GM23338 (cell line): Measurements from ENCODE around the gene ULK3. TPM values are rescaled to one million over a fixed set of nuclear protein-coding genes. Genes with fewer than 3 reads are reported as not detected.

Experiments
- ATAC-seq: fragments of 200-7000 bp; cut with Tn5 transposase; 3 replicates; pipeline ENCODE4 v1.9.1; 2020
- DNase-seq: peaks from one replicate; pipeline ENCODE4 v3.0.0-alpha.2; 2015; ENCODE audit warnings: low spot score
- H2AFZ ChIP-seq: fragments of 200-600 bp; sonication (generic); 2 replicates; pipeline ENCODE4 v1.8.0; 2016; ENCODE audit warnings: antibody characterized with exemption, mild to moderate bottlenecking, moderate library complexity
- H3F3A ChIP-seq: fragments of 200-600 bp; sonication (generic); replicated peaks from 2 replicates; pipeline ENCODE4 v1.8.0; 2017; ENCODE audit warnings: antibody characterized with exemption, mixed run types, low read depth
- H3K27ac ChIP-seq: fragments of 200-600 bp; sonication (generic); 2 replicates; pipeline ENCODE4 v1.6.1; 2016; ENCODE audit warnings: low read depth
- H3K27me3 ChIP-seq: fragments of 200-600 bp; sonication (generic); 2 replicates; pipeline ENCODE4 v1.8.0; 2016; ENCODE audit warnings: mild to moderate bottlenecking, mixed run types, moderate library complexity; ENCODE audit not compliant: insufficient read depth
- H3K36me3 ChIP-seq: fragments of 200-600 bp; sonication (generic); 2 replicates; pipeline ENCODE4 v1.8.0; 2016; ENCODE audit warnings: mild to moderate bottlenecking; ENCODE audit not compliant: insufficient read depth
- H3K4me1 ChIP-seq: fragments of 200-600 bp; sonication (generic); 2 replicates; pipeline ENCODE4 v1.8.0; 2016; ENCODE audit warnings: mild to moderate bottlenecking, moderate library complexity; ENCODE audit not compliant: insufficient read depth
- H3K4me2 ChIP-seq: fragments of 200-600 bp; sonication (generic); 2 replicates; pipeline ENCODE4 v1.7.1; 2017; ENCODE audit warnings: mixed run types
- H3K4me3 ChIP-seq: fragments of 200-600 bp; sonication (generic); 2 replicates; pipeline ENCODE4 v1.6.1; 2016; ENCODE audit warnings: mixed run types
- H3K79me2 ChIP-seq: fragments of 200-600 bp; sonication (generic); replicated peaks from 2 replicates; pipeline ENCODE4 v1.8.0; 2017; ENCODE audit warnings: mild to moderate bottlenecking; ENCODE audit not compliant: insufficient read depth
- H3K9me2 ChIP-seq: fragments of 200-600 bp; sonication (generic); 2 replicates; pipeline ENCODE4 v1.8.0; 2017; ENCODE audit not compliant: insufficient read depth
- H4K20me1 ChIP-seq: fragments of 200-600 bp; sonication (generic); replicated peaks from 2 replicates; pipeline ENCODE4 v1.8.0; 2017; ENCODE audit warnings: mild to moderate bottlenecking; ENCODE audit not compliant: insufficient read depth
- H3K27ac Mint-ChIP-seq: 2 replicates; pipeline ENCODE4 v1.8.0; 2020; ENCODE audit warnings: inconsistent platforms, mild to moderate bottlenecking, moderate library complexity, mixed read lengths
- H3K27me3 Mint-ChIP-seq: 3 replicates; pipeline ENCODE4 v1.8.0; 2022; ENCODE audit warnings: low read depth, mild to moderate bottlenecking, moderate library complexity, mixed read lengths, inconsistent platforms; ENCODE audit not compliant: insufficient read depth, poor library complexity
- H3K36me3 Mint-ChIP-seq: 3 replicates; pipeline ENCODE4 v1.8.0; 2021; ENCODE audit warnings: low read depth, mild to moderate bottlenecking, inconsistent platforms, moderate library complexity, mixed read lengths
- H3K4me1 Mint-ChIP-seq: 3 replicates; pipeline ENCODE4 v1.8.0; 2020; ENCODE audit warnings: mild to moderate bottlenecking, inconsistent platforms, mixed read lengths
- H3K4me3 Mint-ChIP-seq: 3 replicates; pipeline ENCODE4 v1.8.0; 2021; ENCODE audit warnings: moderate library complexity, mild to moderate bottlenecking, inconsistent platforms, mixed read lengths
- H3K9me3 Mint-ChIP-seq: 3 replicates; pipeline ENCODE4 v1.8.0; 2020; ENCODE audit warnings: moderate library complexity, mild to moderate bottlenecking, inconsistent platforms, mixed read lengths
- CTCF ChIP-seq, 2 experiments: fragments of 200-600 bp in 1 of 2; sonication (generic) in 1 of 2; conservative IDR thresholded peaks; 2 replicates each; pipeline versions ENCODE4 v1.5.1 to v1.6.1; 2016 to 2017; ENCODE audit warnings: antibody characterized with exemption in 2 of 2, low read depth in 2 of 2, mild to moderate bottlenecking in 2 of 2, moderate library complexity in 1 of 2
- ETS1 ChIP-seq: IDR thresholded peaks from 2 replicates; pipeline ENCODE4 v1.6.1; 2016; ENCODE audit warnings: antibody characterized with exemption
- EZH2 ChIP-seq: fragments of 200-600 bp; sonication (generic); IDR thresholded peaks from one replicate; pipeline ENCODE4 v1.8.0; 2017; ENCODE audit warnings: antibody characterized with exemption, mild to moderate bottlenecking, low read depth; ENCODE audit not compliant: unreplicated experiment
- EZH2phosphoT487 ChIP-seq: fragments of 200-600 bp; sonication (generic); IDR thresholded peaks from one replicate; pipeline ENCODE4 v1.8.1; 2018; ENCODE audit warnings: antibody characterized with exemption; ENCODE audit not compliant: unreplicated experiment
- NANOG ChIP-seq: IDR thresholded peaks from 2 replicates; pipeline ENCODE4 v1.6.1; 2016; ENCODE audit warnings: antibody characterized with exemption, borderline replicate concordance
- REST ChIP-seq: IDR thresholded peaks from one replicate; pipeline ENCODE4 v1.6.1; 2018; ENCODE audit warnings: antibody characterized with exemption; ENCODE audit not compliant: unreplicated experiment
- ZNF114 ChIP-seq: fragments of 250-450 bp; sonication (Bioruptor Pico); IDR thresholded peaks from 2 replicates; pipeline ENCODE4 v1.5.0; 2020; ENCODE audit warnings: mild to moderate bottlenecking, moderate library complexity
- ZNF462 ChIP-seq: fragments of 250-450 bp; sonication (Bioruptor Pico); IDR thresholded peaks from 2 replicates; pipeline ENCODE4 v1.5.0; 2020; ENCODE audit warnings: mild to moderate bottlenecking, moderate library complexity
- polyA plus RNA-seq: library from polyadenylated mRNA; unstranded; fragments of >200 nt; fragmentation: Nextera tagmentation; extraction: Ambion mirVana; gene quantifications from 2 replicates; pipeline ENCODE4 v1.2.1, GENCODE V29; 2016
- total RNA-seq: library from RNA; depleted of rRNA; stranded (reverse); fragments of >200 nt; shearing (Covaris generic); gene quantifications from 2 replicates; pipeline ENCODE4 v1.2.3, GENCODE V29; 2014

ULK3 gene
- total and polyA plus RNA-seq, 2 experiments from 2014 or later, result 20.3 to 35.4 TPM

GRCh38 chr15:74815121-74815934, 27.6 kb downstream of the ULK3 start (continued):
- TF ChIP-seq ZNF462 (CRISPR knock-in tag) (no peak), NANOG (no peak), EZH2 (no peak), EZH2phosphoT487 (no peak)

- ATAC-seq, result no peak
- Histone ChIP-seq H3K4me3 (no peak within 1 kb of the TSS), H2AFZ (no peak within 1 kb of the TSS), H3K4me1 (peaks cover 10% of the 10 kb centered on the region; the same call in 1 of the 2 replicates), H3K79me2 (no peaks in the 10 kb centered on the region), H3K9me2 (no peaks in the 10 kb centered on the region), H3K36me3 (no peaks in the 10 kb centered on the region), H3K27me3 (no peaks in the 10 kb centered on the region), H3F3A (peaks cover 3% of the 10 kb centered on the region; the same call in 1 of the 2 replicates), H3K4me2 (no peak within 1 kb of the TSS), H4K20me1 (no peaks in the 10 kb centered on the region), H3K27ac (no peak within 1 kb of the TSS)
- DNase-seq, result no peak
- Mint-ChIP-seq H3K27me3 (peaks cover 6% of the 10 kb centered on the region), H3K36me3 (no peaks in the 10 kb centered on the region; the same call in 2 of the 3 replicates), H3K9me3 (no peaks in the 10 kb centered on the region), H3K4me3 (no peak within 1 kb of the TSS), H3K27ac (no peak within 1 kb of the TSS), H3K4me1 (peaks cover 21% of the 10 kb centered on the region)
- no peak for TF ChIP-seq REST
- no peak for TF ChIP-seq NANOG
- no peak for TF ChIP-seq ETS1
- no peak for TF ChIP-seq ZNF114 (CRISPR knock-in tag)
- TF ChIP-seq CTCF (conservative IDR thresholded peaks at IDR 0.05; ENCODE audit: low read depth in 2 of 2), result no peak
Observed at GRCh38 chr15:74812533-74812932, 30.4 kb downstream of the ULK3 start, which contains the start of gene LMAN1L. Gene LMAN1L (plus strand): TSS chr15:74812835. CDS start chr15:74812855, 20 bp downstream.
